ENCODE data around the gene OR2T8. TPM values are rescaled to one million over a fixed set of nuclear protein-coding genes. Genes with fewer than 3 reads are reported as not detected.

The OR2T8 gene
- total and polyA plus RNA-seq, 2 of the 4 experiments (the other 2 are of a cell fraction): not detected

DNA sequence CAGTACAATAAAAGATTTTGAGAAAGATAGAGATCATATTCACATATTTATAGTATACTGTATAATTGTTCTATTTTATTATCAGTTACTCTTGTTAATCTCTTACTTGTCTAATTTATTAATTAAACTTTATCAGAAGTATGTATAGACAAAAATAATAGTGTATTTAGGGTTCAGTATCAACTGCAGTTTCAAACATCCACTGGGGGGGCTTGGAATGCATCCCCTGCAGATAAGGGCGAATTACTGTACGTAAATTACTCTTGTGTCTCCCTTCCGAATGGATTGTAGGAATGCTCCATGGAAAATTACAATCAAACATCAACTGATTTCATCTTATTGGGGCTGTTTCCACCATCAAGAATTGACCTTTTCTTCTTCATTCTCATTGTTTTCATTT is 28.5 kb downstream of the OR2T8 start, which contains the start of gene OR2L8:
Gene OR2L8 (plus strand): TSS at position 301 of the 400 bp plus-strand sequence. CDS start 0 bp downstream, at position 301.
- intact Hi-C loops (cut with micrococcal nuclease) (no loop called here), dilution Hi-C loops (cut with HindIII; ENCODE audit: low sequenced_read_pairs, unreplicated experiment) (no loop called here), in situ Hi-C loops (cut with MboI; ENCODE audit: low sequenced_read_pairs) (no loop called here)
- TF ChIP-seq RAD21 (IDR thresholded peaks at IDR 0.05; ENCODE audit: low read length) (no peak), CEBPB (IDR thresholded peaks at IDR 0.05; ENCODE audit: low read depth, low read length) (no peak), RFX5 (IDR thresholded peaks at IDR 0.05; ENCODE audit: low read depth, low read length) (no peak), BHLHE40 (IDR thresholded peaks at IDR 0.05; ENCODE audit: low read depth, low read length) (no peak), NFE2L2 (IDR thresholded peaks at IDR 0.05; ENCODE audit: low read depth, low read length) (no peak), FOS (IDR thresholded peaks at IDR 0.05; ENCODE audit: low read depth, low read length) (no peak)
- TF ChIP-seq, protein P1, sequence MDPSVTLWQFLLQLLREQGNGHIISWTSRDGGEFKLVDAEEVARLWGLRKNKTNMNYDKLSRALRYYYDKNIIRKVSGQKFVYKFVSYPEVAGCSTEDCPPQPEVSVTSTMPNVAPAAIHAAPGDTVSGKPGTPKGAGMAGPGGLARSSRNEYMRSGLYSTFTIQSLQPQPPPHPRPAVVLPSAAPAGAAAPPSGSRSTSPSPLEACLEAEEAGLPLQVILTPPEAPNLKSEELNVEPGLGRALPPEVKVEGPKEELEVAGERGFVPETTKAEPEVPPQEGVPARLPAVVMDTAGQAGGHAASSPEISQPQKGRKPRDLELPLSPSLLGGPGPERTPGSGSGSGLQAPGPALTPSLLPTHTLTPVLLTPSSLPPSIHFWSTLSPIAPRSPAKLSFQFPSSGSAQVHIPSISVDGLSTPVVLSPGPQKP (IDR thresholded peaks at IDR 0.05; ENCODE audit: borderline replicate concordance, low read depth, low read length): no peak
- TF ChIP-seq, protein P2, sequence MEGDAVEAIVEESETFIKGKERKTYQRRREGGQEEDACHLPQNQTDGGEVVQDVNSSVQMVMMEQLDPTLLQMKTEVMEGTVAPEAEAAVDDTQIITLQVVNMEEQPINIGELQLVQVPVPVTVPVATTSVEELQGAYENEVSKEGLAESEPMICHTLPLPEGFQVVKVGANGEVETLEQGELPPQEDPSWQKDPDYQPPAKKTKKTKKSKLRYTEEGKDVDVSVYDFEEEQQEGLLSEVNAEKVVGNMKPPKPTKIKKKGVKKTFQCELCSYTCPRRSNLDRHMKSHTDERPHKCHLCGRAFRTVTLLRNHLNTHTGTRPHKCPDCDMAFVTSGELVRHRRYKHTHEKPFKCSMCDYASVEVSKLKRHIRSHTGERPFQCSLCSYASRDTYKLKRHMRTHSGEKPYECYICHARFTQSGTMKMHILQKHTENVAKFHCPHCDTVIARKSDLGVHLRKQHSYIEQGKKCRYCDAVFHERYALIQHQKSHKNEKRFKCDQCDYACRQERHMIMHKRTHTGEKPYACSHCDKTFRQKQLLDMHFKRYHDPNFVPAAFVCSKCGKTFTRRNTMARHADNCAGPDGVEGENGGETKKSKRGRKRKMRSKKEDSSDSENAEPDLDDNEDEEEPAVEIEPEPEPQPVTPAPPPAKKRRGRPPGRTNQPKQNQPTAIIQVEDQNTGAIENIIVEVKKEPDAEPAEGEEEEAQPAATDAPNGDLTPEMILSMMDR (conservative IDR thresholded peaks at IDR 0.05; ENCODE audit: low read depth, low read length): no peak
- Histone ChIP-seq H3K18ac (ENCODE audit: low read depth, low read length) (no peak within 1 kb of the TSS), H4K8ac (ENCODE audit: low read depth in 2 of 2, low read length in 2 of 2) (no peak within 1 kb of the TSS), H3K4me2 (ENCODE audit: low read depth, low read length) (no peak within 1 kb of the TSS), H3K4me1 (ENCODE audit: control insufficient read depth, insufficient read depth, low read length) (no peaks in the 10 kb centered on the region), H3K4ac (ENCODE audit: low read depth, low read length) (no peak within 1 kb of the TSS), H2BK5ac (ENCODE audit: low read depth, low read length, poor library complexity, severe bottlenecking) (no peak within 1 kb of the TSS), H4K91ac (ENCODE audit: insufficient read depth, low read depth, low read length) (no peak within 1 kb of the TSS), H4K5ac (ENCODE audit: low read depth, low read length) (no peak within 1 kb of the TSS), H3K23ac (ENCODE audit: low read depth, low read length) (no peak within 1 kb of the TSS), H2BK20ac (ENCODE audit: low read depth, low read length) (no peak within 1 kb of the TSS), H3K14ac (replicated peaks; ENCODE audit: low read depth, low read length) (no peak within 1 kb of the TSS), H3K9ac (ENCODE audit: low read depth, low read length) (no peak within 1 kb of the TSS), H2AK5ac (ENCODE audit: low read depth, low read length) (no peak within 1 kb of the TSS), H3K36me3 (ENCODE audit: control insufficient read depth, insufficient read depth, low read length) (no peaks in the 10 kb centered on the region), H3K9me1 (ENCODE audit: insufficient read depth, low read length) (no peaks in the 10 kb centered on the region), H3K79me1 (ENCODE audit: low read depth in 1 of 2, low read length in 2 of 2) (no peaks in the 10 kb centered on the region), H3K56ac (ENCODE audit: extremely low read depth, insufficient read depth, low read length) (no peak within 1 kb of the TSS), H2AFZ (replicated peaks; ENCODE audit: low read length, poor library complexity) (no peak within 1 kb of the TSS), H3K27ac (ENCODE audit: insufficient read depth, low read length) (no peak within 1 kb of the TSS), H4K20me1 (ENCODE audit: insufficient read depth, low read length) (no peaks in the 10 kb centered on the region), H3K27me3 (ENCODE audit: control insufficient read depth, insufficient read depth, low read length) (no peaks in the 10 kb centered on the region), H3K4me3 (ENCODE audit: insufficient read depth, low read depth, low read length) (no peak within 1 kb of the TSS), H2BK120ac (ENCODE audit: low read depth, low read length) (no peak within 1 kb of the TSS), H2BK15ac (ENCODE audit: low read depth, low read length) (no peak within 1 kb of the TSS), H3K9me3 (ENCODE audit: control insufficient read depth, insufficient read depth, low read length) (peaks cover 7% of the 10 kb centered on the region; the same call in 1 of the 2 replicates), H2AK9ac (replicated peaks; ENCODE audit: low read depth, low read length, poor library complexity) (no peak within 1 kb of the TSS)
- no TSS peak for BruUV-seq (replicated peaks)
- ATAC-seq (ENCODE audit: low read depth): no peak
- ChIA-PET POLR2A (ENCODE audit: unreplicated experiment) (no interaction called here), CTCF (no interaction called here)
- whole genome bisulfite sequencing, 2 experiments (ENCODE audit: extremely low coverage in 2 of 2, insufficient read length in 1 of 2): no CpG with 5 or more reads among the region's 3 CpGs
- no peak for DNase-seq

Measured in IMR-90 (cell line).